Measurements from ENCODE around the gene ABHD12.
"Not testable (repeated sequence)": the region's sequence is repeated elsewhere in the genome, so short reads cannot be mapped to it uniquely, and the experiment has no call there.

Gene ABHD12

DNA sequence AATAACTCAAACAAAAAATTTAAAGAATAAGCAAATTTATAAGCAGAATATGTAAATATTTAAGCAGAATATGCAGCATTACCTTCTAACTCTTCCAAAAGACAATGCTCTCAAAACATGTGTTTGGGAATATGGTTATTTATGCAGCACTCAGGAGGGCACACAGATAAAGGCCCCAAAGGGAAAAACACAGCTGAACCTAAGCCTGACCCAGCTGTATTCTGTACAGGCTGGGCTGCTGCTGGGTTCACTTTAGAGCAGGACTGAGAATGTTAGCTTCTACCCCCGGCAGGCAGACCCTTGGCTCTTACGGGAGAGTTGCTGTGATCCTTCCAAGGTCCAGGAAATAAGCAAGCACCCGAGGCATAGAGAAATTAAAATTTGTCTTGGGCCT lies 37.3 kb downstream of the ABHD12 start:
- no peak for FAIRE-seq

DNA sequence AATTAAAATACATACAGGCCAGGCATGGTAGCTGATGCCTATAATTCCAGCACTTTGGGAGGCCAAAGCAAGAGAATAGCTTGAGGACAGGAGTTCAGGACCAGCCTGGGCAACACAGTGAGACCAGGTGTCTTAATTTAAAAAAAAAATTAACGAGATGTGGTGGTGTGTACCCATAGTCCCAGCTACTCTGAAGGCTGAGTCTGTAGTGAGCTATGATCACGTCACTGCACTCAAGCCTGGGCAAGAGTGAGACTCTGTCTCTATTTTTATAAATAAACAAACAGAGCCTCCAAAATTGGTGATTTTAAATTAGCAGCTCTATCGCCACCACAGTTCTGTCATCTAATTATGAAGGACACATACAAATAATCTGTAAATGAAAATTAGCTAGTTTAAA lies 37.9 kb downstream of the ABHD12 start:
- FAIRE-seq, result no peak

DNA sequence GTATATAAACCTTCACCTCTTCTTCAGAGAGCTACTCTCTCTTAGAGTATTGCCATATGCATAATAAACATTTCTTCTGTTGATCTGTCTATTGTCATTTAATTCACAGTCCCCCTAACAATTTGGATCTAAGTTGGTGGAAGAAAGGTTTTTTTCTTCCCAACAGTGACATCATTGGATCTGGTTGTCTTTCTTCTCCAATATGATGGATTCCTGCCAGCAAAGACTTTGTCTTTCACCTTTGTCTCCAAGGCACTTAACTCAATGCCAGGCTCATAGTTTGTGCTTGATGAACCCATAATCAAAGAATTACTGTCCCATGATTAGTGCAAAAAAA lies 39.6 kb downstream of the ABHD12 start:
- FAIRE-seq, result no peak

DNA sequence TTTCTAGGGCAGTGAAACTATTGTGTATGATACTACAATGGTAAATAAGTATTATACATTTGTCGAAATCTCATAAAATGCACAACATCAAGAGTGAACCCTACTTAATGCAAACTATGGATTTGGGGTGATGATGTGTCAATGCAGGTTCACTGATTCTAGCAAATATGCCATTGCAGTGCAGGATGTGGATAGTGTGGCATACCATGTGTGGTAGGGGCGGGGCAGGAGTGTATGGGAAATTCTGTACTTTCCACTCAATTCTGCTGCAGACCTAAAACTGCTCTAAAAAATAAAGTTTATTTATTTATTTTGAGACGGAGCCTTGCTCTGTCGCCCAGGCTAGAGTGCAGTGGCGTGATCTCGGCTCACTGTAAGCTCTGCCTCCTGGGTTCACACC lies 44.3 kb downstream of the ABHD12 start:
- FAIRE-seq, result no peak

DNA sequence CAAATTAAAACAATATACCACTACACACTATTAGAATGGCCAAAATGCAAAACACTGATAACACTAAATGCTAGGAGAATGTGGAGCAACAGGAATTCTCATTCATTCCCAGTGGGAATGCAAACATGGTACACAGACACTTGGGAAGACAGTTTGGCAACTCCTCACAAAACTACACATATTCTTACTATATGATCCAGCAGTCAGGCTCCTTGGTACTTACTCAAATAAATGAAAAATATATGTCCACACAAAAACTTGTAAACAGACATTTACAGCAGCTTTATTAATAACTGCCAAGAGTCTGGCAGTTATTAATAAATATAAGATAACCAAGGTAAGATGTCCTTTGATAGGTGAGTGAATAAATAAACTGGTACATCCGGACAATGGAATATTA lies 44.9 kb downstream of the ABHD12 start:
- no peak for FAIRE-seq

DNA sequence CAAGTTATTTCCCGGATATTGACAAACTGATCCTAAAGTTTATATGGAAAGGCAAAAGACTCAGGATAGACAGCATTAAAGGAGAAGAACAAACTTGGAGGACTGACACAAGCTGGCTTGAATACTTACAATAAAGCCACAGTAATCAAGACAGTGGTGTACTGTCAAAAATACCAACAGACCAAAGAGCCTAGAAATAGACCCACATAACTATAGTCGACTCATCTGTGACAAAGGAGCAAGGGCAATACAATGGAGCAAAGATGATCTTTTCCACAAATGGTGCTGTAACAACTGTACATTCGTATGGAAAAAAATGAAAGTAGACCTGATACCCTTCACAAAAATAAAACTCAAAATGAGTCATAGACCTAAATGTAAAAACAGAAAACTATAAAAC lies 46.0 kb downstream of the ABHD12 start:
- FAIRE-seq, result no peak

DNA sequence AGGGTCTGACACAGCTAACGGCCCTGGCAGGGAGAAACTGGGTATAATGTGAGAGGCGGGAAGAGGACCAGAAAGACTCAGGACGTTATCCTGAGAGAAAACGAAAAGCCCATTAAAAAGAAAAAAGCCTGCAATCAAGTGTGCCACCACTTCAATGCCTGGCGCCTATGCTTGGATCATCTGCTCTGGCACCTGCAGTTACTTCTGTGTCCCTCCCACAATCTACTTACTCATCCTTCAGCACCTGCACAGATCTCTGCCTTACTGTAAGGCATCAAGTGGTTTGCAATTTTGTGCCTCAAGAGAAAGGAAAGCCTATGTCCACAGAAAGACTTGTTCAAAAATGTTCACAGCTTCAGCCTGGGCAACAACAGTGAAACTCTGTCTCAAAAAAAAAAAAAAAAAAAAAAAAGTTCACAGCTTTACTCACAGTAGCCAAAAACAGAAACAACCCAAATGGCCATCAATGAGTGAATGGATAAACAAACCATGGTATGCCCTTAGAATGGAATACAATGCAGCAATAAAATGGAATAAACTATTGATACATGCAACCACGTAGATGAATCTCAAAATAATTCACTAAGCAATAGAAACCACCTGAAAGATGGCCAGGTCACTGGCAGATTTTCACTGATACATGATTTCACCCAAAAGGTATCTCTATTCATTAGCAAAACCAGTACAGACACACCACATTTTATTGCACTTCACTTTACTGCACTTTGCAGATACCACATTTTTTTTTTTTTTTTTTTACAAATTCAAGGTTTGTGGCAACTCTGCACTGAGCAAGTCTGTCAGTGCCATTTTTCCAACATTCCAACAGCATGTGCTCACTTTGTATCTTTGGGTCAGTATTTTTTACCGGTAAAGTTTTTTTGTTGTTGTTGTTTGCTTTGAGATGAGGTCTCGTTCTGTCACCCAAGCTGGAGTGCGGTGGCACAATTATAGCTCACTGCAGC lies 48.6 kb downstream of the ABHD12 start:
- FAIRE-seq, result no peak

DNA sequence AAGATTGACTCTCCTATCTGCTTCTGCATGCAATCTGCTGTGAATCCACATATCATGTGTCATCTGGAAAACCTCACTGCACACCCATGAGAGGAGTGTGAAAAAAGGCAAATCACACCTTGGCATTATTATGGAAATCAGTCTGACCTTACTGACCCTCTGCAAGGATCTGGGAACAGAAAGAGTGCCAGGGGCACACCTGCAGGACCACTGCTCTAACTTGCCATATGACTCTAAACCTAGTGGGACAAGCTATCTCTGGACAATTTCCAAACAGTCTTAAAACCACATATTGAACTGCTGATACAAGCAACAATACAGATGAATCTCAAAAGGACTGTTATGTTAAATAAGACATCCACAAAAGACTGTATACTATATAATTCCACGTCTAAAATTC lies 50.3 kb downstream of the ABHD12 start:
- no peak for FAIRE-seq

DNA sequence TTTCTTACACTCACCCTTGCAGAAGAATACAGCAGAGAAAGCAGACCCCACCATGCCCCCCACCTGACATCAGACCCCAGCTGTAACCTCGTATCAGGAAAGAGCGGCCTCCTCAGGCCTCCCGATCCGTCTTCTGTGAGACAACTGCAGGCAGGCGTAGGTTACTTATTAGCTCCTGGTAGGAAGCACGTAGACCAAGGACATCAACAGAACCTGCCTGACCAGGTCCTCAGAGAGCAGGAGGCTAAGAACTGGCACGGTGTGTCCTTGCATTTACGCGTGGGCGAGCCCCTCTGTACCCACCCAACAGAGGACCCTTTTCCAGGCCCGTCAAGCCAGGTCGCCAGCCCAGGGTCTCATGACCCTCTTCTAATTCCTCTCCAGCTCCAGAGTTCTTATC lies 51.0 kb downstream of the ABHD12 start:
- FAIRE-seq, result no peak

DNA sequence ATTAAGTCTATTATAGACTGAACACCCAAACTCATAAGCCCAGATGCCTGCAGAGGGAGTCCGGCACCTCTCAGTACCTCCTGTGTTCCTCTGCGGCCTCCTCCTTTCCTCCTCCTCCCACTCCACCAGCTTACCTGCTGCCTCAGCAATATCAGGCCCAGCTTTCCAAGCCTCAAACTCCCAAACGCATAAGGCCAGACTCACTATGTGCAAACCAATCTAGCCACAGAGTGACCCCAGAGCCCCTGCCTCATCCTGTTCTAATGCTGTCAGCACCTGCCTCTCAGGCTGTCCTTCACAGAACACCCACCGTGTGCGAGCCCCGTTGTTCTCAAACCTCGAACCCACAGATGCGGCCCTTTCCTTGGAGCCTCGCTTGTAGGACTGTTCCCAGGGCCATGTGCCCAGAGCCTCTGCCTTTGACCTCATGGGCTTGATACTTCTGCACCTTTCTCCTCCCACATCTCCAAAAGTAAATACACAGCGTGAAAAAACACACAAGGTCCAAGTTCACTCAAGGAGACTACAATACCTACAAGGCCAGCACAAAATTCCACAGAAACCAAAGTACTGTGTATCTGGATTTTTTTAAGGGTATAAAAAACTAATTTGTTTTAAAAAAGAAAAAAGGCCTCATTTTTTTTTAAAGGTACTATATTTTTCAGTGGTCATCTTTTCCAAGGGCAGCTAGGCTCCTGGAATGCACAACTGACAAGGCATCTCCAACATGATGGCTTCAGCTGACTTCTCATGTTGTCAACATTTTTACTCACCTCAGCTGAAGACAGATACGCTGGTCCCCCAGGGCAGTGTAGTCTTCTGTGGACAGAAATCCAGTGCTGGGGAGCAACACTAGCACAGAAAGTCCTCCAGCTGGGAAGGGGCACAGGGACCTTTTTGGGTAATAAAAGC lies 52.3 kb downstream of the ABHD12 start:
- FAIRE-seq, result no peak

DNA sequence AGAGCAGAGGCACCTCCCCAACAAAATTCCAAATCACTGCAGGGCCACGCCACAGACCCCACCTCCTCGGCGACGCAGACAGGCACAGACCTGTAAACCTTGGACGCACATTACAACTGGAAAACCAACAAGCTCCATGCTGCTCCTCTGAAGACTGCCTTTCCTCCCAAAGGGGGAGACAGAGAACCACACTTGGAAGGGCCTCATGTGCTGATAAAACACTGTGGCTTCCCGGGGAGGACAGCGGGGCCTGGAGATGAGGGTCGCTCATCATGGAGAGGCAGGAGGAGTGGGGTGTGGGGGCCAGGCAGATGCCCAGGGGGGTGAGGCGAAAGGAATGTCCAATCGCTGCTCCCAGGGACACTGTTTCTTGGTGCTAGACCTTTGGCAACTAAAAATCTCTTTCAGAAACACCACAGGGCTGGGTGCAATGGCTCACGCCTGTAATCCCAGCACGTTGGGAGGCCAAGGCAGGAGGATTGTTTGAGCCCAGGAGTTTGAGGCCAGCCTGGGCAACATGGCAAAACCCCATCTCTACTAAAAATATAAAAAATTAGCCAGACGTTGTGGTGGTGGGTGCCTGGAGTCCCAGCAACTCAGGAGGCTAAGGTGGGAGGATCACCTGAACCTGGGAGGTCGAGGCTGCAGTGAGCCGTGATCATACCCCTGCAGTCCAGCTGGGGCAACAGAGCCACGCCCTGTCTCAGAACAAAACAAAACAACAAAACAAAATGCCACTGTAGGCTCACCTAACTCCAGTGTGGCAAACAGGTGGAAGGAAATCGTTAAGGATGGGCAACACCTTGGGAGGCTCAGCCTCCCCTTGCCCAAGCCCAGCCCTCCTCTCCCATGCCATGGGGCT lies 53.8 kb downstream of the ABHD12 start:
- FAIRE-seq, result no peak

DNA sequence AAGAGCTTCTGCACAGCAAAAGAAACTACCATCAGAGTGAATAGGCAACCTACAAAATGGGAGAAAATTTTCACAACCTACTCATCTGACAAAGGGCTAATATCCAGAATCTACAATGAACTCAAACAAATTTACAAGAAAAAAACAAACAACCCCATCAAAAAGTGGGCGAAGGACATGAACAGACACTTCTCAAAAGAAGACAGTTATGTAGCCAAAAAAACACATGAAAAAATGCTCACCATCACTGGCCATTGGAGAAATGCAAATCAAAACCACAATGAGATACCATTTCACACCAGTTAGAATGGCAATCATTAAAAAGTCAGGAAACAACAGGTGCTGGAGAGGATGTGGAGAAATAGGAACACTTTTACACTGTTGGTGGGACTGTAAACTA lies 55.7 kb downstream of the ABHD12 start:
- not testable (repeated sequence) for FAIRE-seq

DNA sequence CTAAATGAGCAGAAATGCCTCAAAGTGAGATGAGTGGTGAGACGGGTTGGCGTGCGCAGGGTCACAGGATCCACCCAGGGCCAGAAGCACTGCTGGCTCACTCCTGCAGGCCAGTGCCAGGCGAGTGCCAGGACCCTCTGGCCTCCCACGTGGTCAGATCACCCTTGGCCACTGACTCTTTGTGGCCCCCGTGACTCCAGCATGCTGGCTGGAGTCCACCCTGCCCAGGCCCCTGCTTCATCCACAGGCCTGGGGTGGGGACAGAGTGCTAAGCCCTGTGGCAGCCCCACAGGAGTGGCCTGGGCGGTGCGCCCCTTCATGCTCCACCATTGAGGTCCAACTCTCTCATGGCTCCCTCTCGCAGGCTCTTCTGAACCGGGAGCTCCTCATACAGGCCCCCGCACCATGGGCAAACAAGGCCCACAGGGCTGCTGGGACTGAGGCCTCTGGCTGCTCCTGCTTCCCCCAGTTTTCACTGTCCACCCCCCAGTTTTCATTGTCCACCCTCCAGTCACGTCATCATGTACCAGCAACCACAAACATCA lies 61.6 kb downstream of the ABHD12 start:
- no peak for FAIRE-seq

DNA sequence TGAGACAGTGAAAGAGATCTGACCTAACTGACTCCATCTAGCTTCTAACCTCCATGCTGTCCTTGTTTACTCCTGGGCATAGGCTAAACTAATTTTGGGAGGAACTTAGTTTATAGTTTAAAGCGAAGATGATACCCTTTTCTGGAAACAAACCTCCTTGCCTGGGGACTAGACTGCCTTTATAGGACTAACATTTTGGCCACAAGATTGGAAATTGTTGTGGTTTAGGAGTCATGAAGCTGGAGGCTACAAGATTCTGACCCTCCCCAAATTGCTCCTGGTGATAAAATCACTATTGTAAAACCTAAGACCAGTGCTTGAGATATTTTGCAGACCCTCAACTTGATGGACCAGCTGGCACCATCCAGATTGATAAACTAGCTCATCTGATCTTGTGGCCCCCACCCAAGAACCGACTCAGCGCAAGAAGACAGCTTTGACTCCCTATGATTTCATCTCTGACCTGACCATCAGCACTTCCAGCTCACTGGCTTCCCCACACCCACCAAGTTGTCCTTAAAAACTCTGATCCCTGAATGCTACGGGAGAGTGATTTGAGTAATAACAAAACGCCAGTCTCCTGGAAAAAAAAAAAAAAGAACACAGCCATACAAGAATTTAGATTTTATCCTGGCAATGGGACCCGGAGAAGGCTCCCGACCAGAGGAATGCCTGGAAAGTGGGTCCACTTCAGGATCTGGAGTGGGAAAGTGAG lies 63.0 kb downstream of the ABHD12 start:
- no peak for FAIRE-seq

DNA sequence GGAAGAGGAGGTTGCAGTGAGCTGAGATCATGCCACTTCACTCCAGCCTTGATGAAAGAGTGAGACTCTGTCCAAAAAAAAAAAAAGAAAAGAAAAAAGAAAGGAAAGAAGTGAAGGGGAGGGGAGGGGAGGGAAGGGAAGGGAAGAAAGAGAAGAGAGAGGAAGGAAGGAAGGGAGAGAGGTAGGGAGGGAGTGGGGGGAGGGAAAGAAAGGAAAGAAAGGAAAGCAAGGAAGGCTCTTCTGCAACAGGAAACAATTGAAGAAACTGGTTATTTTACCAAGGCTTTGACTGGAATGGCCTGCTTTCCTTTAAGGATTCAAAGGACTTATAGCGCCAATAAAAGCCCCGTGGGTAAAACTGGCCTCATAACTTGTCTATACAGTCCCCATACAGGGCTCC lies 64.6 kb downstream of the ABHD12 start:
- no peak for FAIRE-seq

DNA sequence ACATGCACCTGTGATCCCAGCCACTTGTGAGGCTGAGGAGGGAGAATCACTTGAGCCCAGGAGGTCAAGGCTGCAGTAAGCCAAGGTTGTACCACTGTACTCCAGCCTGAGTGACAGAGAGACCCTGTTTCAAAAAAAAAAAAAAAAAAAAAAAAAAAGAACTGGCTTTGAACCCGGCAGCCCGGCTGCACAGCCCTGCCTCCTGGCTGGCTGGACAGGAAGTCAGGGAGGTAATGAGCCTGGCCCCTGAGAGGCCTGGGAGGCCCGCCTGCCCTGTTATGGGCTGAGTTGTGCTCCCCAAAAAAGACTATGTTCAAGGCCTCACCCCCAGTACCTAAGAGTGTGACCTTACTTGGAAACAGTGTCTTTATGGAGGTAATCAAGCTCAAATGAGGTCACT lies 65.6 kb downstream of the ABHD12 start:
- FAIRE-seq, result no peak

DNA sequence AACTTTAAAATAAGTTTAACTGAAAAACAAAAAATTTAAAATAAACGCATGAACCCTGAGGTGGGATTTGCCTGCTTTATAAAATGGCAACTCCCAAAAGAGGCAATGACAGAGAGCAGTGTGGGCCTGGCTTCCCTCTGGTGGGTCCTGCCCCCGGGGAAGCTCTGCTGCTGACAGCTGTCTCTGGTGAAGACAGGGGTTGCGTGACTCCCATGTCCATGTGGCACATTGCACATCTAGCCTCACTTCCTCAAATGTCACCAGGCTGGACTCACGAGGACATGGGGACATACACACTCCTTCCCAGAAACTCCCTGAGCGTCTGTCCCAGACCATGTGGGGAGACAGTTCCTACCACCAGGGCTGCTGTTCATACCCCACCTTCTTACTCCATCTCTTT lies 66.2 kb downstream of the ABHD12 start:
- no peak for FAIRE-seq

DNA sequence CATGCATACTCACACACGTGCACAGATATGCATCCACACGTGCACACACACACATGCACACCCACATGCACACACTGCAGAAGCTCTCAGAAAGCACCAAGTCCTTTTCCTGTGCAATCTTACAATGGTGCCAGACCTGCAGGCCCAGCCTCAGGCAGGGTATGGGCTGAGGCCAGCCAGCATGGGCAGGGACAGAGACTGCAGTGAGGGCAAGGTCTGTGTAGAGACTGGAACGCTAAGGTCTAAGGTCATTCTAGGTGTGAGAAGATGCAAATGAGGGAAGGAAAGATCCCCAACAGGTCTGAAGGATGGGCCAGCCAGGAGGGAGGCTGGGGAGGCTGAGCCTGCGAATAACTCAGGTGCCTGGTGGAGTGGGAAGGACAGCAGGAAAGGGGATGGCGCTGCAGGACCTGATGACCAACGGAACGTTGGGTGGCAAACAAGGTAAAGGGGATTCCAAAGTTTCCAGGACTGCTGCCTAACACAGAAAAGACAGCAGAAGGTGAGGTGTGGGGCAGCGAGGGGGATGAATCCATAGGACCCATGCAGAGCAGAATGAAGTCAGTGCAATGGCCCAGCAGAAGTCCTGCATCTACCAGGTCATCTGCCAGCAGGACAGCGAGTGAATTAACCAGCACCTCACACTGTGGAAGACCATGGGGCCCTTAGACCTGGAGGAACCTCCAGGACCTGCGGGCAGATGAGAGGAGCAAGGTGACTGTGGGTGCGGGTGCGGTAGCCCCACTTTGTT lies 67.0 kb downstream of the ABHD12 start:
- FAIRE-seq, result no peak

DNA sequence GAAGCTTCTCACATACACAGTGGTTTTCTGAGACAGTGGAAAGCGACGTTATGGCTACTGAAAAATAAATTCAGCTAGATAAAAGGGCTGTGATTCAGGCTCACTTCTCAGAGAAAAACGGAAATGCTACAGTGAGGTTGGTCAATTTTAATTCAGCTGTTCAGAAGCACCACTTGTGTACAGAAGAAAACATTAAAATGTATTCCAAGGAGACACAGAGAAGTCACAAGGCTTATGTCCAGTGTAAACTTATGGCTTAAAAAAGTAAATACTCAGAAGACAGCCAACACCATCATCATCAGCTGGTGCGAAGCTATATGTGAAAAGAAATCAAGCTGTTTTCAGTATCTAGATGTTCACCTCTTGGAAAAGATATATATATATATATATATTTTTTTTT lies 68.6 kb downstream of the ABHD12 start:
- no peak for FAIRE-seq

DNA sequence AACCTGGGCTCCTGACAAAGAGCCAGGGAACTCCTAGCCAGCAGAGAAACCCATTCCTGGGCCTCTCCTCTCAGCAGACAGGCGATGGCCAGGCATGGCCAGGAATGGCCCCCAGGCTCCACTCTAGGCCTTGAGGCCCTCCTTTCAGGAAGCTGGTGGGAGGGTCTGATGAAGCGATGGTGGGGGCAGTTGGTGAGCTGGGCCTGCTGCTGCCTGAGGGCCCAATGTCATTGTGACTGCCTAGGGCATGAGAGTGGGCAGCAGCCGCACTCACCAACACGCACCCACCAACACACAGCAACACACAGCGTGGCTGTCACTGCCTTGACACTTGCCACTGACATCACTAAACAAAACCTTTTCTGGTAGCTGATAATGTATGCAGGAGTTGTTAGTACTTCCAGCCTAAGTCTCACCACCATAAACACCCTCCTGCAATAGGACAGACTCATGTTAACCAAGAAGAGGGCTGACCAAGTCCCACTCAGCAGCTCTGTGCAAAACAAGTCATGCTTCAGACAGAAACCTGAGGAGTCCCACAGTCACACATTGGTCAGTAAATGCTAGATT lies 69.3 kb downstream of the ABHD12 start:
- FAIRE-seq, result no peak
